22Rv1 (cell line): ENCODE results near the gene BACH2.

Source experiments
- H3K27ac ChIP-seq: fragments of 450-650 bp; 2 replicates; pipeline ENCODE4 v1.5.1; 2017
- CTCF ChIP-seq: fragments of 450-650 bp; IDR thresholded peaks from 2 replicates; pipeline ENCODE4 v1.5.1; 2017; ENCODE audit warnings: mild to moderate bottlenecking
- ZFX ChIP-seq: fragments of 450-650 bp; IDR thresholded peaks from 2 replicates; pipeline ENCODE4 v1.6.1; 2017; ENCODE audit warnings: antibody characterized with exemption, borderline replicate concordance

BACH2 gene

GRCh38 chr6:90003069-90003795 lies 293.4 kb downstream of the BACH2 start:
- no peak overlapping the region for H3K27ac ChIP-seq
- no peak for TF ChIP-seq ZFX
- TF ChIP-seq CTCF = no peak

GRCh38 chr6:90000864-90001731 lies 295.5 kb downstream of the BACH2 start:
- no peak overlapping the region for H3K27ac ChIP-seq

GRCh38 chr6:89999945-90000825 lies 296.5 kb downstream of the BACH2 start:
- no peak overlapping the region for H3K27ac ChIP-seq
- TF ChIP-seq ZFX = no peak
- TF ChIP-seq CTCF = no peak

More at GRCh38 chr6:90000864-90001731, 295.5 kb downstream of the BACH2 start:
- TF ChIP-seq ZFX (no peak), CTCF (no peak)

- TF ChIP-seq CTCF = no peak
- no peak for TF ChIP-seq ZFX
- no peak overlapping the region for H3K27ac ChIP-seq
Measured at GRCh38 chr6:89999154-89999553, 297.5 kb downstream of the BACH2 start.

- H3K27ac ChIP-seq = no peak overlapping the region
- TF ChIP-seq ZFX (no peak), CTCF (no peak)
Measured at GRCh38 chr6:89997456-89998445, 298.9 kb downstream of the BACH2 start.

GRCh38 chr6:89993411-89993810 lies 303.2 kb downstream of the BACH2 start:
- TF ChIP-seq ZFX (no peak), CTCF (no peak)
- H3K27ac ChIP-seq = no peak overlapping the region
